ENCODE measurements around the gene NAT14.
A peak's percentile ranks its signal among the peaks of the same experiment; 100 is the strongest.

NAT14 gene

GRCh38 chr19:55453511-55454260 is 31.3 kb upstream of the NAT14 start:
- no peak for DNase-seq (ENCODE audit: low spot score)

GRCh38 chr19:55454787-55455243 is 30.2 kb upstream of the NAT14 start:
- peak; percentile 52 for DNase-seq (ENCODE audit: low spot score)

DNA sequence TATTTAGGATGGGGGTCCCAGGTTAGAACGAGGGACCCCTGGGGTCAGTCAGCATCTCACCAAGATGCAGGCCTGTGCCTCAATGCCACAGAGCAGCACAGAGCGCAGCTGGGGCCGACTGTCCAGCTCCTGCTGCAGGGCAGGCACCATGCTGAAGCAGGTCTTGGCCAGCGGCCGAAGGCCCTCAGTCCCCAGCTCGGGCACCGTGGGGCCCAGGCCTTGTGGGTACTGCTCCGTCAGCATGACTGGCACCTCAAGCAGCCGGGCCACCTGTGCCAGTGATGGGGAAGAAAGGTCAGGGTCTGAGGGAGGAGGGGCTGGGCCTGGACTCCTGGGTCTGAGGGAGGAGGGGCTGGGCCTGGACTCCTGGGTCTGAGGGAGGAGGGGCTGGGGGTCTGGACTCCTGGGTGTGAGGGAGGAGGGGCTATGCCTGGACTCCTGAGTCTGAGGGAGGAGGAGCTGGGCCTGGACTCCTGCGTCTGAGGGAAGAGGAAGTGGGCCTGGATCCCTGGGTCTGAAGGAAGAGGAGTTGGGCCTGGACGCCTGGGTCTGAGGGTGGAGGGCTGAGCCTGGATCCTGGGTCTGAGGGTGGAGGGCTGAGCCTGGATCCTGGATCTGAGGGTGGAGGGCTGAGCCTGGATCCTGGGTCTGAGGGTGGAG is 29.3 kb upstream of the NAT14 start:
- DNase-seq (ENCODE audit: low spot score) = no peak

- DNase-seq (ENCODE audit: low spot score) = no peak
These were observed 28.6 kb upstream of the NAT14 start for GRCh38 chr19:55456347-55456746.

- no peak for DNase-seq (ENCODE audit: low spot score)
These were observed 27.1 kb upstream of the NAT14 start for GRCh38 chr19:55457683-55458457.

DNA sequence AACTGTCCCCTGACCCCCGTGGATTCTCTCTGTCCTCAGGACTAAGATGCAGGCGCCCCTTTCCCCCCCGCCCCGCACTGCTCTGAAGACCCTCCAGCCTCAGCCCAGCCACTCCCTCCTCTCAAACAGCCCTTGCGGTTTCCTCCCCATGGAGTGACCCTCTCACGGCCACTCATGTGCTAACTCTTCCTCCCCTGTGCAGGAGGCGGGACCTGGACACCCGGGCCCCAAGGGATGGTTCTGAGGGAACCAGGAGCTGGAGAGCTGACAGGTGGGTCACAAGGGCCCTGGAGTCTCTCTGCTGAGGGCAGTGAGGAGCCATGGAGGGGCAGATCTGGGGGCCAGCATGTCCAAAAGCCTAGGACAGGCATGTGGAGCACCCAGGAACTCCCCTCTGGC is 25.4 kb upstream of the NAT14 start:
- DNase-seq (ENCODE audit: low spot score) = no peak

DNA sequence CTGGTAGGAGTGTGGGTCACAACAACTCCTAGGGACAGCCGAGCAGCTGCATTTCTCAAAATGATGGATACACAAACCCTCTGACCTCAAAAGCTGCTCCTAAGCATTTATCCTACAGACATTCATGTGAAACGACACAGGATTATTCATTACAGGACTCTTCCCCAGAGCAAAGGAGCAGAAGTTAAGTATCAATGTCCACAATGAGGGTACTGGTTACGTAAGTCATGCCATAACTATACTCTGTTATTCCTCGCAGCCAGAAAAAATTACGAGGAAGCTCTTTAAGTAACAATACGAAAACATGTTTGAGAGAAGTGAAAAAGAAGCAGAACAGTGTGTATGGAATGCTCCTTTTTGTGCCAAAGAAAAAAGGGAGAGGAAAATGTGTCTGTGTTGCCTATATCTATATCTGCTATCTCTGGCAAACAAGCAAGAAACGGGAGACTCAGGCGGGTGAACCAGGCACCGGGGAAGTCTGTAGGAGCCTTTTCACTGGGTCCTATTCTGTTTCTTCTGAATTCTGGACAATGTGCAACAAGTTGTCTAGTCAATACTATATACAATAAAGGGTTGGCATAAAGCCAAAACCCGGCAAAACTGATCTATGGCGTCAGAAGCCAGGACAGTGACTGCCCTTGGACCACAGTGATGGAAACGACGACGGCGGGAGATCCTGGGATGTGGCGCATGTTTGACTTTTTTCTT is 24.9 kb upstream of the NAT14 start:
- no peak for DNase-seq (ENCODE audit: low spot score)

DNA sequence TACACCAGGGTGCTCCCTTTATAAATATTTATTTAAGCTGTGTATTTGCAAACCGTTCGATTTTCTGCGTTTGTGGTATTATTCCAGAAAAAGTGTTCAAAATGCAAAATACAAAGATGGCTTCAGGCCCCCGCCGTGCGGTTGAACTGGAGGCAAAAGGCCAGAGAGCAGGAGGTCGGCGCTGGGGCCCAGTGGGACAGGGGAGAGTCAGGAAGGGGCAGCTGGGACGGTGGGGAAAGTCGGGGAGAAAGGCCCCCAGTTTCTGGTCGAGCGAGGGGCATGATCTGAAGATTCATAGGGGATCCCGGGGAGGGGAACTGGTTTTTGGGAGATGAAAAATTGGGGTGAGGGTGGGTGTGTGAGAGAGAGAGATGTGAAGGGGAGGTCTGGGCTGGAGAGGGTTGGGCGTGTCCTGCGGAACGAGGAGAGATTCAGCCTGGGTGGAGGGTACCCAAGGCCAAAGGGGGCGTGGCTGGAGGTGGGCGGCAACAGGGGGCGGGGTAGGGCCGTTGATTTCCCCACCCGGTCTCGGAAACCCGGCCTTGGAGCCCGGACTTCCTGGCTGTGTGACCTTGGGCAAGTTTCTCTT is 24.2 kb upstream of the NAT14 start:
- DNase-seq (ENCODE audit: low spot score) = peak; percentile 62

DNA sequence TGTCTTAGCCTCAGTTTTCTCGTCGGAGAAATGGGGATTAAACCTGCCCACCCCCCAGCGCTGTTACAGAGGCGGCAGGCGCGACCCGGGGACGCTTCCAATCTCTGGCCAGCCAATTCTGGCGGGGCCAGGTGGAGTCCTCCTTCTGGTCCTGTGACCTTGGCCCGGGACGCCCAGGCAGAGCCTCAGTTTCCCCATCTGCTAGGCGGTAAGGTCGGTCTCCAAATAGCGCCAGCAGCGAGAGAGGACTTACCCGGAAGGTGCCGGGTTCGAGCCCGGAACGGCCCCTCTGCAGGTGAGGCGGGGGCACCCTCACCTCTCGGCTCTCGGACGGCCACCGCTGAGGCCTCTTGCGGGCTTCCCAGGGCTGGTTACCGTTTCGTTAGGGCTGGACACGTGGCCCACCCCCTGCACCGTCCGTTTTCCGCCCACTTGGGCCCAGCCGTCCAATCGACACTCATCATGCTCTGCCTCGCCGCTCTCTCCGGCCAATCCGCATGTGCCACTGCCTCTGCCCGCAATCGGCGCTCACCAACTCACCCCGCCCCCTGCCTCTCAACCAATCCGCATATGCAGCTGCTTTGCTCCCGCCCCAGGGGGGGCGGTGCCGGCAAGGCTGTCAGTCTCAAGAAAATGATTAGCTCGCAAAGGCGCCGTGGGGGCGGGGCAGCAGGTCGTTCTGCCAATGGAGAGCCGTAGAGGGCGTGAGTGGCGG is 23.6 kb upstream of the NAT14 start, which contains the start of gene ISOC2:
Gene ISOC2, minus strand, starts transcription at position 384 of the 715 bp plus-strand sequence. CDS start 5,156 bp downstream, outside the sequence.
- peak; percentile 100 for DNase-seq (ENCODE audit: low spot score)

DNA sequence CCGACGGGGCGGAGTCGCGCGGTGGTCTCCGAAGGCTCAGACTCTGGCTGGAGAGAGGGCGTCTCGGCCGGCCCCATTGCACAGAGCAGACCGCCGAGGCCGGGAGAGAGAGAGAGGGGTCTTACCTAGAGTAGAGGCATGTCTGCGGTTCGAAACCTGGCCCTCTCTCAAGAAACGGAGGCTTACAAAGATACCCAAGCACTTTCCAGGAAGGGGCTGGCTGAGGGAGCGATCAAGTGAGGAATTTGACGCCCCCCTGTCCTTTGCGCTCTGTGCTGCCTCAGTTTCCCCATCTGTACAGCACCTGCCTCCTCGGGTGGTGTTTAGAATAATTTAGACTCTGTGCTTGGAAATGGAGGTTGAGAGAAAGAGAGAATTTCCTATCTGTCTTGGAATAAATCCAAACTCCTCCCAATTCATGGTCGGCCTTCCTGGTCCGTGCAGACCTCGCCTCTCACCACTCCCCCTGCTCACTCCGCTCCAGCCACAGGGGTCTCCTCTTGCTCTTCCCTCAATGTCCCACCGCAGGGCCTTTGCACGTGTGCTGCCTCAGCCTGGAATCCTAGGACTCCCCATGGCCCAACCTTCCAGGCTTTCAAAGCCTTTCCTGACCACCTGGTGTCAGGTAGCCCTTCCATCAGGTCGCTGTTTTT is 22.9 kb upstream of the NAT14 start:
- peak; percentile 36 for DNase-seq (ENCODE audit: low spot score)

DNA sequence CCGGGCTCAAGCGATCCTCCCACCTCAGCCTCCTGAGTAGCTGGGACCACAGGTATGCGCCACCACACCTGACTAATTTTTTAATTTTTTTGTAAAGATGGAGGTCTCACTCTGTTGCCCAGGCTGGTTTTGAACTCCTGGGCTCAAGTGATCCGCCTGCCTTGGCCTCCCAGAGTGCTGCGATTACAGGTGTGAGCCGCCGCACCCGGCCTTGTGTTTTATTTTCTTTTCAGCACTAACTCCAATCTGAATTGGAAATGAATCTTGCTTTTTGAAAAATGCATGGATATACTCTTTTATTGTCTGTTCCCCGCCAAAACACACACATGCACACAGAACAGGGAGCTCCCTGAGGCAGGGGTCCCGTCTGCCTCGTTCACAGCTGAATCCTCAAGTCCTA is 22.3 kb upstream of the NAT14 start:
- DNase-seq (ENCODE audit: low spot score) = no peak

GRCh38 chr19:55463583-55464031 is 21.4 kb upstream of the NAT14 start:
- DNase-seq (ENCODE audit: low spot score) = no peak

- no peak for DNase-seq (ENCODE audit: low spot score)
These were observed 20.8 kb upstream of the NAT14 start for GRCh38 chr19:55464039-55464661.

GRCh38 chr19:55464662-55465054 is 20.3 kb upstream of the NAT14 start, which contains the start of gene C19orf85:
Gene C19orf85, minus strand, starts transcription at chr19:55464751. Its CDS starts 197 bp downstream, at chr19:55464554.
- no peak for DNase-seq (ENCODE audit: low spot score)

- DNase-seq (ENCODE audit: low spot score) = no peak
These were observed 19.3 kb upstream of the NAT14 start for GRCh38 chr19:55465460-55466240.

DNA sequence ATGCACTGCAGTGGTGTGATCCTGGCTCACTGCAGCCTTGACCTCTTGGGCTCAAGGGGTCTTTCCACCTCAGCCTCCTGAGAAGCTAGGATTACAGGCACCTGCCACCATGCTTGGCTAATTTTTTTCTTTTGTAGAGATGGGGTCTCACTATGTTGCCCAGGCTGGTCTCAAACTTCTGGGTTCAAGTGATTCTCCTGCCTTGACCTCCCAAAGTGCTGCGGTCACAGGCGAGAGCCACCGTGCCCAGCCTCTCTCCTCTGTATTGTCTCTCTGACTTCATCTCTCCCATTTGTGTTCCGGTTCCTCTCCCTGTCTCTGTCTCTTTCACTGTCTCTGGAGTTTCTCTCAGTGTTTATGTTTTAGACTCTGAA is 18.8 kb upstream of the NAT14 start:
- no peak for DNase-seq (ENCODE audit: low spot score)

DNA sequence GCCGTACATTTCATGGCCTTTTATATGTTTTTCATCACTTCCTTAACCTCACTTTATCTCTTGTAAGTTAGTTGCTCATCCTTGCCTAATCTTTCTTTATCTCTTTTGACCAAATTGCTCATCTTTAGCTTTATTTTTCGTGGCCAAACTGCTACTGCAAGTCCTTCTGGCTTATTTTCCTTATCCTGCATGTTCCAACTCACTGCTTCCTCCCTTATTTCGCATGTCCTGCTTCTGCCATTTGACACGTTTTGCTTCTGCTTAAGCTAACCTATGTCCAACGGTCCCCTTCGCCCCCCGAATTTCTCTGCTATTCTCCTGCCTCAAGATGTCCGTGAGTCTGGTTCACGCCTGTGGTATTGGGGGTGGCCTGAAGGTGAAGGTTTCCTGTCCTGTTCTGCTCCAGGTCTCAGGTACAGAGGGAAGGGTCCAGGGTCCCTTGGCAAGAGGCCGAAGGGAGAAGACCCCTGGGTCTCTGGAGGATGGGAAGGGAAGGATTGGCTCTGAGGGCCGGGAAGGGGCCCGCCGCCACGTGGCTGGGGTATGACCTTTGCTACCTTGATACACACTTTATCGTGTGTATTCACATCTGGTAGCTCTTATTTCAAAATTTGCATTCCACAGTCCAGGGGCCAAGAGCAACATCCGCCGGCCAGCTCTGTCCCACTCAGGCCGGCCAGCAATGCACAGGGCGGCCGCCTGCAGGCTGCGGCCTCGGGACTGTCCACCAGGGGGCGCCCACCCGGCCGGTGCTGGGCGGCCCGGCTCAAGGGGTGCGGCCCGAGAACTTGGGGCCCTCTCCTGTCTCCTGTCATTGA is 17.5 kb upstream of the NAT14 start:
- DNase-seq (ENCODE audit: low spot score) = peak; percentile 49

DNA sequence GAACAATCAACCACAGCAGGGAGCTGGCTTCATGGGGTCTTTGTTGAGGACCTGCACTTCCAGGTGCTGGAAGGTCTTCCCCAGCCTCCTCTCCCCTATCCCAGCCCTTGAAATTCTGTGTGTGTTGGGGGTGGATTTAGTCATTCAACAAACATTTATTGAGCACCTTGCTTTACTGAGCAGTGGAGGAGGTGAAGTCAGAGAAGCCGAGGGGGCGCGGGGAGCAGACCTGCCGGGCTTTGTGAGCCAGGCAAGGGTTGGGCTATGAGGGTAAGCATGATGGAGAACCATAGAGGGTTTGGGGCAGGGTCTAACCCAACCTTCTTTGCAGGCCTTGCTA is 17.0 kb upstream of the NAT14 start:
- DNase-seq (ENCODE audit: low spot score) = peak; percentile 25

Data from kidney tubule cell (primary cell).